DOHH2 (cell line): ENCODE measurements around the gene TBC1D14.
A peak's percentile ranks its signal among the peaks of the same experiment; 100 is the strongest.

Experiments
- H3F3A ChIP-seq: fragments of 200-600 bp; sonication (generic), shearing (Covaris generic); 2 replicates; pipeline ENCODE4 v1.6.0; 2016; ENCODE audit warnings: antibody characterized with exemption, mild to moderate bottlenecking; ENCODE audit not compliant: control insufficient read depth, insufficient read depth
- H3K27ac ChIP-seq: fragments of 200-600 bp; sonication (generic); 2 replicates; pipeline ENCODE4 v1.5.1; 2014; ENCODE audit warnings: low read depth, mild to moderate bottlenecking, low read length, moderate library complexity
- H3K27me3 ChIP-seq: fragments of 200-600 bp; sonication (generic); 2 replicates; pipeline ENCODE4 v1.6.1; 2014; ENCODE audit warnings: mild to moderate bottlenecking, low read length, mixed read lengths; ENCODE audit not compliant: control insufficient read depth
- H3K36me3 ChIP-seq: fragments of 200-600 bp; sonication (generic); 2 replicates; pipeline ENCODE4 v1.6.1; 2014; ENCODE audit warnings: mild to moderate bottlenecking, low read length, moderate library complexity, mixed read lengths; ENCODE audit not compliant: control insufficient read depth
- H3K4me1 ChIP-seq: fragments of 200-600 bp; sonication (generic); 2 replicates; pipeline ENCODE4 v1.6.1; 2014; ENCODE audit warnings: mild to moderate bottlenecking, low read length, mixed read lengths; ENCODE audit not compliant: control insufficient read depth
- H3K4me2 ChIP-seq: fragments of 200-600 bp; sonication (generic); 2 replicates; pipeline ENCODE4 v1.6.0; 2014; ENCODE audit warnings: mild to moderate bottlenecking, low read length, moderate library complexity
- H3K4me3 ChIP-seq: fragments of 200-600 bp; sonication (generic); 2 replicates; pipeline ENCODE4 v1.5.1; 2014; ENCODE audit warnings: mild to moderate bottlenecking, low read length, mixed read lengths
- H3K79me2 ChIP-seq: fragments of 200-600 bp; sonication (generic); 2 replicates; pipeline ENCODE4 v1.6.1; 2014; ENCODE audit warnings: mild to moderate bottlenecking, low read length, mixed read lengths; ENCODE audit not compliant: control insufficient read depth
- H3K9me2 ChIP-seq: fragments of 200-600 bp; sonication (generic); replicated peaks from 2 replicates; pipeline ENCODE4 v1.6.1; 2014; ENCODE audit warnings: mild to moderate bottlenecking, low read length, mixed read lengths; ENCODE audit not compliant: control insufficient read depth
- H3K9me3 ChIP-seq: fragments of 200-600 bp; sonication (generic); 2 replicates; pipeline ENCODE4 v1.6.1; 2014; ENCODE audit warnings: antibody characterized with exemption, low read length, mixed read lengths; ENCODE audit not compliant: control insufficient read depth, insufficient read depth
- H4K20me1 ChIP-seq: fragments of 200-600 bp; sonication (generic); 2 replicates; pipeline ENCODE4 v1.6.0; 2014; ENCODE audit warnings: low read depth, mild to moderate bottlenecking, antibody characterized with exemption, low read length, moderate library complexity; ENCODE audit not compliant: control insufficient read depth, insufficient read depth
- EZH2phosphoT487 ChIP-seq: fragments of 200-600 bp; sonication (generic); IDR thresholded peaks from 2 replicates; pipeline ENCODE4 v1.6.1; 2017; ENCODE audit warnings: borderline replicate concordance, mild to moderate bottlenecking, antibody characterized with exemption, low read length, moderate library complexity, mixed read lengths
- TF ChIP-seq, protein P1 (sequence below): fragments of 200-600 bp; sonication (generic); IDR thresholded peaks from one replicate; pipeline ENCODE4 v1.5.1; 2014; ENCODE audit warnings: antibody characterized with exemption, mild to moderate bottlenecking, low read depth, low read length; ENCODE audit not compliant: poor library complexity, severe bottlenecking

Gene TBC1D14

DNA sequence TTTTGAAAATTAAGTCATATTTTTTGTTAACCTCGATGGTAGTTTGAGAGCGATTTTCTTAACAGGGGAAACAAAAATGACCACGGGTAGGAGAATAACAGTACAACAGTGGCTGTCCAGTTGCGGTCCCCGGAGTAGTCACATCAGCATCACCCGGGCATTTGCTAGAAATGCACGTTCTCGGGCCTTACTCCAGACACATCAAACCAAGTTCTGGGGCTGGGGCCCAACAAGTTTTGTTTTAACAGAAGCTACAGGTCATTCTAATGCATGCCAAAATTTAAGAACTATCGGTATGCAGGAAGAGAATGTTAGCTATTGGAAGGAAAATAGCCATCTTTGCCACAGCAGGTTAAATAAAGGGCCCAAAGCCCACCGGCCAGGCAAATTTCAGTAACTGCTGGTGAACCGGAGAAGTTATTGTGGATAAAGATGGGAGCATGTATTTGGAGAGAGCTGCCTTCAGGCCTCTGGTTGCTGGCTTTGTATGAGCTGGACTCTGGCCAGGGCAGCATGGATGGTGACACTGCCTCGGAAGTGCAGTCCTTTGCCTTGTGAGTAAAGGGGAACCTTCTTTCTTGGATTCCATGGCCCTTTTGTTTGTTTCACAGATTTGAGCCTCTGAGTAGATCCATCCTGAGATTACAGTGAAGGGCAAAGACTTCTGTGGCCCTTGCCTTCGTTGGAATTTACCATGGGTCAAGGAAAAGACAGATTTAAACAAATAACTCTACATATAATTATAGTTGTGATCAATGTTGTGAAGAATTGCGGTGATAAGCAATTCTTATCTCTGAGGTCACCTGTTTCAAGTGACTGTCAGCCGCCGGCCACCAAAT is 62.1 kb downstream of the TBC1D14 start:
- TF ChIP-seq, protein P1, sequence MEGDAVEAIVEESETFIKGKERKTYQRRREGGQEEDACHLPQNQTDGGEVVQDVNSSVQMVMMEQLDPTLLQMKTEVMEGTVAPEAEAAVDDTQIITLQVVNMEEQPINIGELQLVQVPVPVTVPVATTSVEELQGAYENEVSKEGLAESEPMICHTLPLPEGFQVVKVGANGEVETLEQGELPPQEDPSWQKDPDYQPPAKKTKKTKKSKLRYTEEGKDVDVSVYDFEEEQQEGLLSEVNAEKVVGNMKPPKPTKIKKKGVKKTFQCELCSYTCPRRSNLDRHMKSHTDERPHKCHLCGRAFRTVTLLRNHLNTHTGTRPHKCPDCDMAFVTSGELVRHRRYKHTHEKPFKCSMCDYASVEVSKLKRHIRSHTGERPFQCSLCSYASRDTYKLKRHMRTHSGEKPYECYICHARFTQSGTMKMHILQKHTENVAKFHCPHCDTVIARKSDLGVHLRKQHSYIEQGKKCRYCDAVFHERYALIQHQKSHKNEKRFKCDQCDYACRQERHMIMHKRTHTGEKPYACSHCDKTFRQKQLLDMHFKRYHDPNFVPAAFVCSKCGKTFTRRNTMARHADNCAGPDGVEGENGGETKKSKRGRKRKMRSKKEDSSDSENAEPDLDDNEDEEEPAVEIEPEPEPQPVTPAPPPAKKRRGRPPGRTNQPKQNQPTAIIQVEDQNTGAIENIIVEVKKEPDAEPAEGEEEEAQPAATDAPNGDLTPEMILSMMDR: no peak
- TF ChIP-seq EZH2phosphoT487: no peak
- H3F3A ChIP-seq: peaks cover 22% of the 10 kb centered on the region
- H4K20me1 ChIP-seq: no peaks in the 10 kb centered on the region
- H3K4me2 ChIP-seq: peak overlapping the region; percentile 95; the same call in 1 of the 2 replicates
- H3K36me3 ChIP-seq: peaks cover 51% of the 10 kb centered on the region
- peaks cover 82% of the 10 kb centered on the region for H3K79me2 ChIP-seq
- no peaks in the 10 kb centered on the region for H3K9me3 ChIP-seq
- no peaks in the 10 kb centered on the region for H3K9me2 ChIP-seq
- no peaks in the 10 kb centered on the region for H3K27me3 ChIP-seq
- H3K4me3 ChIP-seq: no peak overlapping the region
- H3K4me1 ChIP-seq: peaks cover 69% of the 10 kb centered on the region
- H3K27ac ChIP-seq: 0 out of 2 replicates have a peak overlapping the region, but pooled peaks have one; percentile 92

DNA sequence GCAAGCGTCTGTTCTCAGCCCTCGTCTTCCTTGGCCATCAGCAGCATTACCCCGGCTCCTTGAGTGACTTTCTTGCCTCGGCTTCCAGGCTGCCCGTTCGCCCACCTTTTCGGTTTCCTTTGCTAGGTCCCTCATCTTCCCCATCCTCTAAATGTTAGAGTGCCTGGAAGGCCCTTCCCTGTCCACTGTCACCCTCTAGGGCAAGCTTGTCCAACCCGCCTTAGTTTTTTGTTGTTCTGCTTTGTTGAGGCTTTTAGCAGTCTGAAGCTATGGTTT is 62.7 kb downstream of the TBC1D14 start:
- peaks cover 80% of the 10 kb centered on the region for H3K79me2 ChIP-seq
- H3K4me3 ChIP-seq: no peak overlapping the region
- H3K9me2 ChIP-seq: no peaks in the 10 kb centered on the region
- no peak overlapping the region for H3K4me2 ChIP-seq
- H3K27ac ChIP-seq: no peak overlapping the region
- H3K36me3 ChIP-seq: peaks cover 48% of the 10 kb centered on the region
- TF ChIP-seq, protein P1: no peak
- H3K27me3 ChIP-seq: no peaks in the 10 kb centered on the region
- peaks cover 18% of the 10 kb centered on the region for H3F3A ChIP-seq
- no peaks in the 10 kb centered on the region for H4K20me1 ChIP-seq
- no peaks in the 10 kb centered on the region for H3K9me3 ChIP-seq
- peaks cover 63% of the 10 kb centered on the region for H3K4me1 ChIP-seq

DNA sequence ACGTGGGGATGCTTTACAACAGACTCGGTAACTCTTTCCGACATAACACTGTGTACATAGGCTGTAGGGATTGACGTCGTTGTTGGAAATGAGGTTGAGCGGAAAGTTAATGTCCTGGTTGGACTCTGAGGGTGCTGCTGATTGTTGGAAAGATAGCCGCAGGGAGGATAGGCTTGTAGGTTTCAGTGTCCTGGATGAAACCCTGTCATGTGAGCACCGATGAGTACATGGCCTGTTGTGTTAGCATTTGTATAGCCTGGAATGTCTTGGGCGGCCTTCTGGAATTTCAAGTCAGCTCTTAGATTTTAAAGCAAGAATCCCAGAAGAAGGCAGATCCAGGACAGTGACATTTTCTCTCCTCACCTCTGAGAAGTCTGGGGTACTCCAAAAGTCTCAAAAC is 63.3 kb downstream of the TBC1D14 start:
- no peaks in the 10 kb centered on the region for H4K20me1 ChIP-seq
- H3K4me3 ChIP-seq: no peak overlapping the region
- no peak for TF ChIP-seq EZH2phosphoT487
- TF ChIP-seq, protein P1: no peak
- H3K36me3 ChIP-seq: peaks cover 43% of the 10 kb centered on the region
- H3K27ac ChIP-seq: no peak overlapping the region
- H3K4me2 ChIP-seq: no peak overlapping the region
- no peaks in the 10 kb centered on the region for H3K9me2 ChIP-seq
- peaks cover 76% of the 10 kb centered on the region for H3K79me2 ChIP-seq
- H3K27me3 ChIP-seq: no peaks in the 10 kb centered on the region
- H3K9me3 ChIP-seq: no peaks in the 10 kb centered on the region
- H3F3A ChIP-seq: peaks cover 17% of the 10 kb centered on the region
- peaks cover 57% of the 10 kb centered on the region for H3K4me1 ChIP-seq
